ENCODE measurements around the gene CDC42EP4. TPM values are rescaled to one million over a fixed set of nuclear protein-coding genes. Genes with fewer than 3 reads are reported as not detected.

The CDC42EP4 gene
- total and polyA plus RNA-seq, 2 donors (not counting 1 experiment from before 2014, with no cell fraction given) = 20.9 to 34.2 TPM

GRCh38 chr17:73271072-73271471 is 40.7 kb downstream of the CDC42EP4 start:
- Histone ChIP-seq H4K20me1 (ENCODE audit: control insufficient read depth, extremely low read depth, insufficient read depth, low read length) (no peaks in the 10 kb centered on the region), H3K4me1 (ENCODE audit: control insufficient read depth, extremely low read depth, insufficient read depth, low read length) (no peaks in the 10 kb centered on the region), H3K27me3 (ENCODE audit: control insufficient read depth, insufficient read depth, low read length) (no peaks in the 10 kb centered on the region), H3K36me3 (ENCODE audit: control insufficient read depth, insufficient read depth, low read length) (no peaks in the 10 kb centered on the region), H3K79me2 (ENCODE audit: control insufficient read depth, insufficient read depth, low read length) (no peaks in the 10 kb centered on the region), H3K4me2 (ENCODE audit: extremely low read depth, insufficient read depth, low read length) (no peak overlapping the region), H3K9ac (ENCODE audit: insufficient read depth, low read length) (no peak overlapping the region), H3K4me3 (replicated peaks in 1 of 4; ENCODE audit: control extremely low read depth in 1 of 4, insufficient read depth in 1 of 4, low read depth in 3 of 4, low read length in 4 of 4) (no peak overlapping the region), H3K9me3 (ENCODE audit: control insufficient read depth, insufficient read depth, low read depth, low read length) (no peaks in the 10 kb centered on the region), H2AFZ (ENCODE audit: low read length) (no peak overlapping the region), H3K27ac (ENCODE audit: insufficient read depth, low read length) (no peak overlapping the region)
- DNase-seq (ENCODE audit: low read depth in 2 of 2) = no peak
- TF ChIP-seq CTCF (conservative IDR thresholded peaks at IDR 0.05 in 1 of 2, IDR thresholded peaks at IDR 0.05 in 1 of 2; ENCODE audit: low read depth in 1 of 2, low read length in 2 of 2) = no peak
- no peak for TF ChIP-seq EZH2 (IDR thresholded peaks at IDR 0.05; ENCODE audit: low read length, missing control alignments)

- Histone ChIP-seq H3K79me2 (ENCODE audit: control insufficient read depth, insufficient read depth, low read length) (no peaks in the 10 kb centered on the region), H3K4me3 (replicated peaks in 1 of 4; ENCODE audit: control extremely low read depth in 1 of 4, insufficient read depth in 1 of 4, low read depth in 3 of 4, low read length in 4 of 4) (no peak overlapping the region), H3K4me1 (ENCODE audit: control insufficient read depth, extremely low read depth, insufficient read depth, low read length) (no peaks in the 10 kb centered on the region), H3K36me3 (ENCODE audit: control insufficient read depth, insufficient read depth, low read length) (no peaks in the 10 kb centered on the region), H3K27ac (ENCODE audit: insufficient read depth, low read length) (no peak overlapping the region), H3K4me2 (ENCODE audit: extremely low read depth, insufficient read depth, low read length) (no peak overlapping the region), H3K9me3 (ENCODE audit: control insufficient read depth, insufficient read depth, low read depth, low read length) (no peaks in the 10 kb centered on the region), H3K9ac (ENCODE audit: insufficient read depth, low read length) (no peak overlapping the region), H3K27me3 (ENCODE audit: control insufficient read depth, insufficient read depth, low read length) (no peaks in the 10 kb centered on the region), H2AFZ (ENCODE audit: low read length) (no peak overlapping the region), H4K20me1 (ENCODE audit: control insufficient read depth, extremely low read depth, insufficient read depth, low read length) (no peaks in the 10 kb centered on the region)
- TF ChIP-seq CTCF (conservative IDR thresholded peaks at IDR 0.05 in 1 of 2, IDR thresholded peaks at IDR 0.05 in 1 of 2; ENCODE audit: low read depth in 1 of 2, low read length in 2 of 2) = no peak
- no peak for TF ChIP-seq EZH2 (IDR thresholded peaks at IDR 0.05; ENCODE audit: low read length, missing control alignments)
- DNase-seq (ENCODE audit: low read depth in 2 of 2) = no peak
These were observed 42.0 kb downstream of the CDC42EP4 start for GRCh38 chr17:73269791-73270190.

GRCh38 chr17:73269329-73269615 is 42.5 kb downstream of the CDC42EP4 start:
- Histone ChIP-seq H3K27ac (ENCODE audit: insufficient read depth, low read length) (no peak overlapping the region), H3K27me3 (ENCODE audit: control insufficient read depth, insufficient read depth, low read length) (no peaks in the 10 kb centered on the region), H3K79me2 (ENCODE audit: control insufficient read depth, insufficient read depth, low read length) (no peaks in the 10 kb centered on the region), H3K36me3 (ENCODE audit: control insufficient read depth, insufficient read depth, low read length) (no peaks in the 10 kb centered on the region), H3K9me3 (ENCODE audit: control insufficient read depth, insufficient read depth, low read depth, low read length) (no peaks in the 10 kb centered on the region), H3K9ac (ENCODE audit: insufficient read depth, low read length) (no peak overlapping the region), H3K4me3 (replicated peaks in 1 of 4; ENCODE audit: control extremely low read depth in 1 of 4, insufficient read depth in 1 of 4, low read depth in 3 of 4, low read length in 4 of 4) (no peak overlapping the region), H4K20me1 (ENCODE audit: control insufficient read depth, extremely low read depth, insufficient read depth, low read length) (no peaks in the 10 kb centered on the region), H2AFZ (ENCODE audit: low read length) (no peak overlapping the region), H3K4me1 (ENCODE audit: control insufficient read depth, extremely low read depth, insufficient read depth, low read length) (no peaks in the 10 kb centered on the region), H3K4me2 (ENCODE audit: extremely low read depth, insufficient read depth, low read length) (no peak overlapping the region)
- no peak for TF ChIP-seq CTCF (conservative IDR thresholded peaks at IDR 0.05 in 1 of 2, IDR thresholded peaks at IDR 0.05 in 1 of 2; ENCODE audit: low read depth in 1 of 2, low read length in 2 of 2)
- TF ChIP-seq EZH2 (IDR thresholded peaks at IDR 0.05; ENCODE audit: low read length, missing control alignments) = no peak
- no peak for DNase-seq (ENCODE audit: low read depth in 2 of 2)

Data from fibroblast of lung (primary cell).